Neural progenitor cell (in vitro differentiated cells): Measurements from ENCODE around the gene MYH15. TPM values are rescaled to one million over a fixed set of nuclear protein-coding genes. Genes with fewer than 3 reads are reported as not detected.

Experiments used
- DNase-seq: peaks from one replicate; pipeline ENCODE4 v3.0.0-alpha.2; 2016; ENCODE audit warnings: low spot score
- H2AFZ ChIP-seq: fragments of 200-600 bp; sonication (generic); replicated peaks from 2 replicates; pipeline ENCODE4 v1.6.1; 2016; ENCODE audit warnings: antibody characterized with exemption
- H3F3A ChIP-seq: fragments of 200-600 bp; sonication (generic); 2 replicates; pipeline ENCODE4 v1.6.1; 2016; ENCODE audit warnings: antibody characterized with exemption, low read depth
- H3K27ac ChIP-seq: fragments of 200-600 bp; sonication (generic); 2 replicates; pipeline ENCODE4 v1.5.1; 2016; ENCODE audit warnings: mild to moderate bottlenecking
- H3K27me3 ChIP-seq: fragments of 200-600 bp; sonication (generic); 2 replicates; pipeline ENCODE4 v1.6.1; 2016; ENCODE audit warnings: mild to moderate bottlenecking, moderate library complexity
- H3K36me3 ChIP-seq: fragments of 200-600 bp; sonication (generic); 2 replicates; pipeline ENCODE4 v1.5.1; 2016
- H3K4me1 ChIP-seq: fragments of 200-600 bp; sonication (generic); 2 replicates; pipeline ENCODE4 v1.6.1; 2016; ENCODE audit warnings: mixed run types
- H3K4me2 ChIP-seq: fragments of 200-600 bp; sonication (generic); 2 replicates; pipeline ENCODE4 v1.6.1; 2016
- H3K4me3 ChIP-seq: fragments of 200-600 bp; sonication (generic); 2 replicates; pipeline ENCODE4 v1.5.1; 2016
- H3K79me2 ChIP-seq: fragments of 200-600 bp; sonication (generic); 2 replicates; pipeline ENCODE4 v1.6.1; 2016; ENCODE audit warnings: low read depth
- H3K9ac ChIP-seq: fragments of 200-600 bp; sonication (generic); 2 replicates; pipeline ENCODE4 v1.6.1; 2016
- H3K9me3 ChIP-seq: fragments of 200-600 bp; sonication (generic); 2 replicates; pipeline ENCODE4 v1.5.1; 2016; ENCODE audit warnings: low read depth
- H4K20me1 ChIP-seq: fragments of 200-600 bp; sonication (generic); 2 replicates; pipeline ENCODE4 v1.6.1; 2016; ENCODE audit warnings: low read depth
- H3K27ac Mint-ChIP-seq: 3 replicates; pipeline ENCODE4 v1.8.0; 2021; ENCODE audit warnings: mixed read lengths
- H3K27me3 Mint-ChIP-seq: 2 replicates; pipeline ENCODE4 v1.8.0; 2022; ENCODE audit warnings: low read depth, mild to moderate bottlenecking, inconsistent platforms, moderate library complexity, mixed read lengths; ENCODE audit not compliant: insufficient read depth
- H3K36me3 Mint-ChIP-seq: 3 replicates; pipeline ENCODE4 v1.8.0; 2021; ENCODE audit warnings: mixed read lengths
- H3K4me1 Mint-ChIP-seq: 3 replicates; pipeline ENCODE4 v1.8.0; 2021; ENCODE audit warnings: mixed read lengths
- H3K4me3 Mint-ChIP-seq: 3 replicates; pipeline ENCODE4 v1.8.0; 2021; ENCODE audit warnings: mild to moderate bottlenecking, moderate library complexity, mixed read lengths
- H3K9me3 Mint-ChIP-seq: 3 replicates; pipeline ENCODE4 v1.8.0; 2020; ENCODE audit warnings: mixed read lengths
- EZH2 ChIP-seq: fragments of 200-600 bp; sonication (generic); IDR thresholded peaks from 2 replicates; pipeline ENCODE4 v1.6.1; 2017; ENCODE audit warnings: antibody characterized with exemption, mild to moderate bottlenecking, moderate library complexity
- EZH2phosphoT487 ChIP-seq: fragments of 200-600 bp; sonication (generic); IDR thresholded peaks from 2 replicates; pipeline ENCODE4 v1.6.1; 2017; ENCODE audit warnings: antibody characterized with exemption
- total RNA-seq: library from RNA; depleted of rRNA; stranded (reverse); fragments of >200 nt; gene quantifications from 2 replicates; pipeline ENCODE4 v1.2.3, GENCODE V29; 2015; ENCODE audit warnings: low replicate concordance
- TF ChIP-seq, protein P1 (sequence below): fragments of 200-600 bp; sonication (generic); IDR thresholded peaks from 2 replicates; pipeline ENCODE4 v1.5.1; 2017; ENCODE audit warnings: antibody characterized with exemption, mild to moderate bottlenecking

The MYH15 gene
- total RNA-seq, 1 donor from 2014 or later, result not detected

DNA sequence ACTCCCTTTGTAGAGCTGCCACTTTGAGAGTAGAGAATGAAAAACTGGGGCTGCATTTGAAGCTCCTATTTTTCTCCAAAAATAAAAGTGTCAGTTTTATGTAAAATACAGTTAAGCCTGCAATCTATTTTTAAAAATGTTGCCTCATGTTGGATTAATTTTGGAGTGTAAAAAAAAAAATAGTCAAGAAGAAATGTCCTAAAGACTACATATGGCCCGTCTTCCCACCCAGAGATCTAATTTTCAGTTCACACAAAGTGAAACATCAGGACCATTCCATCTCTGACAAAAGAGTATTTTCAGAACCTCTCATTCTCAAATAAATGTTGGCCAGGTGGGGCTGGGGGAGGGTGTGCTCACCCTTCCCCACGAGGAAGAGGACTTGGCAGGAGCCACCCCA lies 151.4 kb downstream of the MYH15 start:
- H4K20me1 ChIP-seq, result no peaks in the 10 kb centered on the region
- H3F3A ChIP-seq, result no peaks in the 10 kb centered on the region
- no peaks in the 10 kb centered on the region for H3K9me3 Mint-ChIP-seq
- TF ChIP-seq, protein P1, sequence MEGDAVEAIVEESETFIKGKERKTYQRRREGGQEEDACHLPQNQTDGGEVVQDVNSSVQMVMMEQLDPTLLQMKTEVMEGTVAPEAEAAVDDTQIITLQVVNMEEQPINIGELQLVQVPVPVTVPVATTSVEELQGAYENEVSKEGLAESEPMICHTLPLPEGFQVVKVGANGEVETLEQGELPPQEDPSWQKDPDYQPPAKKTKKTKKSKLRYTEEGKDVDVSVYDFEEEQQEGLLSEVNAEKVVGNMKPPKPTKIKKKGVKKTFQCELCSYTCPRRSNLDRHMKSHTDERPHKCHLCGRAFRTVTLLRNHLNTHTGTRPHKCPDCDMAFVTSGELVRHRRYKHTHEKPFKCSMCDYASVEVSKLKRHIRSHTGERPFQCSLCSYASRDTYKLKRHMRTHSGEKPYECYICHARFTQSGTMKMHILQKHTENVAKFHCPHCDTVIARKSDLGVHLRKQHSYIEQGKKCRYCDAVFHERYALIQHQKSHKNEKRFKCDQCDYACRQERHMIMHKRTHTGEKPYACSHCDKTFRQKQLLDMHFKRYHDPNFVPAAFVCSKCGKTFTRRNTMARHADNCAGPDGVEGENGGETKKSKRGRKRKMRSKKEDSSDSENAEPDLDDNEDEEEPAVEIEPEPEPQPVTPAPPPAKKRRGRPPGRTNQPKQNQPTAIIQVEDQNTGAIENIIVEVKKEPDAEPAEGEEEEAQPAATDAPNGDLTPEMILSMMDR, result no peak
- TF ChIP-seq EZH2, result no peak
- no peak for TF ChIP-seq EZH2phosphoT487
- no peaks in the 10 kb centered on the region for H3K4me1 Mint-ChIP-seq
- H3K27ac Mint-ChIP-seq, result no peak overlapping the region
- H3K27me3 Mint-ChIP-seq, result no peaks in the 10 kb centered on the region
- no peak overlapping the region for H3K4me3 ChIP-seq
- no peak overlapping the region for H2AFZ ChIP-seq
- H3K27ac ChIP-seq, result no peak overlapping the region
- no peak for DNase-seq
- H3K79me2 ChIP-seq, result no peaks in the 10 kb centered on the region
- H3K4me2 ChIP-seq, result no peak overlapping the region
- no peaks in the 10 kb centered on the region for H3K9me3 ChIP-seq
- no peaks in the 10 kb centered on the region for H3K36me3 Mint-ChIP-seq
- H3K36me3 ChIP-seq, result no peaks in the 10 kb centered on the region
- no peaks in the 10 kb centered on the region for H3K27me3 ChIP-seq
- H3K9ac ChIP-seq, result no peak overlapping the region
- H3K4me3 Mint-ChIP-seq, result no peak overlapping the region
- H3K4me1 ChIP-seq, result no peaks in the 10 kb centered on the region

DNA sequence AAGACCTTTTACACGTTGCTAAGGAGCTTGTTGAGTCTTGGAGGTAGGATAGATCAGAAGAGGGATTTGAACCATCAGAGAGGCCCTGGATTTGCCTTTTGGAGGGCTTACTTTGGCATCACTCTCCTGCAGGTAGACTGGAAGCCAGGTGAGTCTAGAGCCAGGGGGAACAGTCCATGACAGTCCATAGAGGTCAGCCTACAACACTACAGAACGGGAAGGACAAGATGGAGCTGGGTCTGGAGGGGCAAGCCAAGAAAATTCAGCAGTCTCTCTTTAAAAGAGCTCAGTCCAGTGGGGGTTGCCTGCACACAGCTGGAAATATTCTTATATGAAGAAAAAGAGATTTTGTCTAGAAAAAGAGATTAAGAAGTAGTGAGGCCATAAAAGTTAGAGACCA lies 153.4 kb downstream of the MYH15 start:
- H4K20me1 ChIP-seq, result no peaks in the 10 kb centered on the region
- Mint-ChIP-seq H3K4me1 (no peaks in the 10 kb centered on the region), H3K27ac (no peak overlapping the region), H3K4me3 (no peak overlapping the region), H3K9me3 (no peaks in the 10 kb centered on the region), H3K36me3 (no peaks in the 10 kb centered on the region), H3K27me3 (no peaks in the 10 kb centered on the region)
- no peak overlapping the region for H3K9ac ChIP-seq
- H2AFZ ChIP-seq, result no peak overlapping the region
- H3K79me2 ChIP-seq, result no peaks in the 10 kb centered on the region
- no peaks in the 10 kb centered on the region for H3F3A ChIP-seq
- H3K27ac ChIP-seq, result no peak overlapping the region
- no peaks in the 10 kb centered on the region for H3K27me3 ChIP-seq
- DNase-seq, result no peak
- H3K4me3 ChIP-seq, result no peak overlapping the region
- no peaks in the 10 kb centered on the region for H3K9me3 ChIP-seq
- H3K4me1 ChIP-seq, result peaks cover 4% of the 10 kb centered on the region
- TF ChIP-seq EZH2phosphoT487 (no peak), EZH2 (no peak)
- TF ChIP-seq, protein P1, result no peak
- no peaks in the 10 kb centered on the region for H3K36me3 ChIP-seq
- H3K4me2 ChIP-seq, result no peak overlapping the region

DNA sequence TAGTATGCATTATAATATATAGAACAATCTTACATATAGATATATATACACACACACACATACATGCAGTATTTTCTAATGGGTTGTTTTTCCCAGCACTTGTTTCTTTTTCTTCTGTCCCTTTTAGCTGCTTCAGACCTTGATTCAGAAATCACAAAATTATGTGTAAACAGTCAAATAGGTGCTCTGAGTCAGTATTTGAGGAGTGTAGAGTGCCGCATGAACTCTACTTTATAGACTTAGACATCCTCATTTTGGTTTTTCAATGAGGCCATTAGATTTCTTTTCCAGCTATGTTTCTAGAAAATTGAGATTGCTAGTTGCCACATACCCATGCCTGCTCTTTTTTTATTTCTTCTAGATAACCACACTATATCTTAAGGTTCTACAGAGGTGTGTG lies 155.8 kb downstream of the MYH15 start:
- no peaks in the 10 kb centered on the region for H3K4me1 Mint-ChIP-seq
- no peak overlapping the region for H3K4me3 ChIP-seq
- no peak overlapping the region for H3K4me2 ChIP-seq
- no peaks in the 10 kb centered on the region for H3K27me3 ChIP-seq
- H3K4me1 ChIP-seq, result peaks cover 7% of the 10 kb centered on the region
- TF ChIP-seq EZH2, result no peak
- TF ChIP-seq, protein P1, result no peak
- TF ChIP-seq EZH2phosphoT487, result no peak
- DNase-seq, result no peak
- H3K79me2 ChIP-seq, result no peaks in the 10 kb centered on the region
- no peaks in the 10 kb centered on the region for H3K9me3 ChIP-seq
- no peaks in the 10 kb centered on the region for H3K36me3 ChIP-seq
- no peaks in the 10 kb centered on the region for H3F3A ChIP-seq
- no peaks in the 10 kb centered on the region for H3K9me3 Mint-ChIP-seq
- H3K27ac ChIP-seq, result no peak overlapping the region
- no peaks in the 10 kb centered on the region for H3K27me3 Mint-ChIP-seq
- H4K20me1 ChIP-seq, result no peaks in the 10 kb centered on the region
- H3K4me3 Mint-ChIP-seq, result no peak overlapping the region
- no peak overlapping the region for H3K27ac Mint-ChIP-seq
- no peak overlapping the region for H2AFZ ChIP-seq
- H3K9ac ChIP-seq, result no peak overlapping the region
- H3K36me3 Mint-ChIP-seq, result no peaks in the 10 kb centered on the region

DNA sequence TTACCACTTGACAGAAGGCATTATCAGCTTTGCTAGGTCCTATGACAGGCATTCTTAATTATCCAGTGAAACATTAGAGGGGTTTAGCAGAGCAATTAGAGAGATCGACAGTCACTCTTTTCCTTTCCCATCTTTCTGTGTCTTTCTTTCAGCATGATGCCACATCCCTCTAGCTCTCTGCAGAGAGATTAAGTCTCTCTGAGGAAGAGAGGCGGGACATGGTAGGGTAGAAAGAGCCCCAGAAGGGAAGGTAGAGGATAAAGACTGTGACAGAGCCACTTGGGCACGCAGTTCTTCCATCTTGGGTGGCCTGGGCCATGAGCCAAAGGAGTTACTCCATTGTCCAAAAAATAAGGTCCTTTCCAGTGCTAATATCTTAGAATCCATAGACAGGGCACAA lies 158.2 kb downstream of the MYH15 start:
- Mint-ChIP-seq H3K4me1 (no peaks in the 10 kb centered on the region), H3K27ac (no peak overlapping the region), H3K4me3 (no peak overlapping the region), H3K27me3 (peaks cover 2% of the 10 kb centered on the region), H3K9me3 (no peaks in the 10 kb centered on the region), H3K36me3 (no peaks in the 10 kb centered on the region)
- DNase-seq, result peak; percentile 4
- Histone ChIP-seq H3F3A (no peaks in the 10 kb centered on the region), H3K4me3 (no peak overlapping the region), H3K27ac (no peak overlapping the region), H3K36me3 (no peaks in the 10 kb centered on the region), H3K9ac (no peak overlapping the region), H4K20me1 (no peaks in the 10 kb centered on the region), H3K4me2 (no peak overlapping the region), H2AFZ (peak overlapping the region; percentile 44), H3K9me3 (no peaks in the 10 kb centered on the region), H3K79me2 (no peaks in the 10 kb centered on the region), H3K27me3 (no peaks in the 10 kb centered on the region), H3K4me1 (peaks cover 7% of the 10 kb centered on the region)
- TF ChIP-seq EZH2 (no peak), EZH2phosphoT487 (no peak)
- TF ChIP-seq, protein P1, result no peak
